Measurements from ENCODE around the gene INHBA.

DNA sequence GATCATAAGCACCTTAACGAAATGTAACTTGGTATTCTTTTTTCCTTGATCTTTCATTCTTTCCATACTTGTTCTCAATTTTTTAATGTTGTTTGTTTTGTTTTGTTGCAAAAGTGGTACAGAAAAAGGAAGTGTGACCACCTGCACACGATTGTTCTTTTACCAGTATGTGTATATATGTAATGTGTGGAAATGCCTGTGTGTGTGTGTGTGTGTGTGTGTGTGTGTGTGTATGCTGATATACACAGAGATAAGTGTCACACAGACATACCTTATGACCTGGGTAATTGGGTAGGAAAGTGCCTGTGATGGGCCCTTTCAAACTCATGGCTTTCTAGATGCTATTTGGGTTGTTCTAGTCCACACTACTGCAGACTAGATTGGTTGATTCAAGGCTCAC lies 14.0 kb downstream of the INHBA start:
- TF ChIP-seq, protein P1, sequence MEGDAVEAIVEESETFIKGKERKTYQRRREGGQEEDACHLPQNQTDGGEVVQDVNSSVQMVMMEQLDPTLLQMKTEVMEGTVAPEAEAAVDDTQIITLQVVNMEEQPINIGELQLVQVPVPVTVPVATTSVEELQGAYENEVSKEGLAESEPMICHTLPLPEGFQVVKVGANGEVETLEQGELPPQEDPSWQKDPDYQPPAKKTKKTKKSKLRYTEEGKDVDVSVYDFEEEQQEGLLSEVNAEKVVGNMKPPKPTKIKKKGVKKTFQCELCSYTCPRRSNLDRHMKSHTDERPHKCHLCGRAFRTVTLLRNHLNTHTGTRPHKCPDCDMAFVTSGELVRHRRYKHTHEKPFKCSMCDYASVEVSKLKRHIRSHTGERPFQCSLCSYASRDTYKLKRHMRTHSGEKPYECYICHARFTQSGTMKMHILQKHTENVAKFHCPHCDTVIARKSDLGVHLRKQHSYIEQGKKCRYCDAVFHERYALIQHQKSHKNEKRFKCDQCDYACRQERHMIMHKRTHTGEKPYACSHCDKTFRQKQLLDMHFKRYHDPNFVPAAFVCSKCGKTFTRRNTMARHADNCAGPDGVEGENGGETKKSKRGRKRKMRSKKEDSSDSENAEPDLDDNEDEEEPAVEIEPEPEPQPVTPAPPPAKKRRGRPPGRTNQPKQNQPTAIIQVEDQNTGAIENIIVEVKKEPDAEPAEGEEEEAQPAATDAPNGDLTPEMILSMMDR (IDR thresholded peaks at IDR 0.05): no peak
- no peak for TF ChIP-seq POLR2A (IDR thresholded peaks at IDR 0.05)
